HepG2 (cell line): ENCODE data around the gene AHCY. TPM values are rescaled to one million over a fixed set of nuclear protein-coding genes. Genes with fewer than 3 reads are reported as not detected.

ENCODE experiments used
- ATAC-seq: fragments of 200-7000 bp; cut with Tn5 transposase; 3 replicates; pipeline ENCODE4 v1.9.1; 2020; ENCODE audit warnings: mild to moderate bottlenecking, moderate library complexity
- BruUV-seq: library from RNA; stranded (reverse); fragments of 400-500 nt; replicated peaks from 2 replicates; lab custom pipeline; 2021; lab: Mats Ljungman, UMichigan
- CTCF ChIA-PET: fragments of 300-600 bp; formaldehyde crosslinking; extraction: SDS; loops from one replicate; lab custom pipeline; 2021; ENCODE audit warnings: low total read pairs, inconsistent platforms, low intra/inter-chr PET ratio; lab: Yijun Ruan, JAX
- POLR2A ChIA-PET: fragments of 350-600 bp; sonication (Branson Sonifier 250); formaldehyde crosslinking; loops from one replicate; lab custom pipeline; 2020; ENCODE audit warnings: antibody characterized with exemption, inconsistent platforms; lab: Yijun Ruan, JAX
- DNase-seq: peaks from one replicate; pipeline ENCODE4 v3.0.0-alpha.2; 2015; ENCODE audit warnings: low spot score
- FAIRE-seq: peaks from 3 replicates; lab custom pipeline; 2011; peaks lifted over from hg19 to GRCh38; lab: Jason Lieb, UNC
- H2AFZ ChIP-seq: one replicate; pipeline ENCODE4 v1.6.1; 2011; ENCODE audit warnings: low read length, inconsistent platforms
- H3K27ac ChIP-seq: fragments of 300-600 bp; 3 replicates; pipeline ENCODE4 v1.8.0; 2011; ENCODE audit warnings: mixed run types, mild to moderate bottlenecking, mixed read lengths, low read length, inconsistent platforms; ENCODE audit not compliant: insufficient read depth; ENCODE audit errors: extremely low read length
- H3K27me3 ChIP-seq, 2 experiments: fragments of 200-600 bp in 1 of 2; 2 replicates in 1 of 2; 3 replicates in 1 of 2; pipeline versions ENCODE4 v1.6.0 to v1.8.0; 2011; ENCODE audit warnings: low read length in 2 of 2, mild to moderate bottlenecking in 2 of 2, moderate library complexity in 2 of 2, inconsistent platforms in 1 of 2; ENCODE audit not compliant: insufficient read depth in 2 of 2, control insufficient read depth in 1 of 2
- H3K36me3 ChIP-seq, 2 experiments: fragments of 200-600 bp in 1 of 2; replicated peaks in 1 of 2; 2 replicates in 1 of 2; 3 replicates in 1 of 2; pipeline versions ENCODE4 v1.5.1 to v1.8.0; 2011; ENCODE audit warnings: low read length in 2 of 2, inconsistent platforms in 1 of 2; ENCODE audit not compliant: insufficient read depth in 2 of 2, control insufficient read depth in 1 of 2
- H3K4me1 ChIP-seq: 2 replicates; pipeline ENCODE4 v1.5.1; 2012; ENCODE audit warnings: low read length, inconsistent platforms; ENCODE audit not compliant: insufficient read depth
- H3K4me2 ChIP-seq: 2 replicates; pipeline ENCODE4 v1.6.0; 2011; ENCODE audit warnings: low read depth, low read length, inconsistent platforms
- H3K4me3 ChIP-seq, 3 experiments: fragments of 200-600 bp in 1 of 3; sonication (generic), shearing (Covaris generic) in 1 of 3; replicated peaks in 1 of 3; 2 replicates each; pipeline ENCODE4 v1.5.1; 2011 to 2016; ENCODE audit warnings: low read length in 3 of 3, inconsistent platforms in 2 of 3, low read depth in 2 of 3, mild to moderate bottlenecking in 2 of 3, control low read depth in 1 of 3, mixed read lengths in 1 of 3; ENCODE audit not compliant: insufficient read depth in 1 of 3
- H3K79me2 ChIP-seq: one replicate; pipeline ENCODE4 v1.6.1; 2011; ENCODE audit warnings: low read length, inconsistent platforms; ENCODE audit not compliant: insufficient read depth
- H3K9ac ChIP-seq: 2 replicates; pipeline ENCODE4 v1.6.0; 2011; ENCODE audit warnings: mild to moderate bottlenecking, low read depth, low read length, inconsistent platforms; ENCODE audit not compliant: insufficient read depth
- H3K9me3 ChIP-seq: 2 replicates; pipeline ENCODE4 v1.5.1; 2012; ENCODE audit warnings: mild to moderate bottlenecking, low read length
- H4K20me1 ChIP-seq: 2 replicates; pipeline ENCODE4 v1.6.0; 2011; ENCODE audit warnings: inconsistent platforms, mild to moderate bottlenecking, low read length, moderate library complexity; ENCODE audit not compliant: insufficient read depth
- GABPB1 ChIP-seq: IDR thresholded peaks from 2 replicates; pipeline ENCODE4 v1.6.1; 2016; ENCODE audit warnings: mild to moderate bottlenecking, missing genetic modification reagents, moderate library complexity, missing compliant biosample characterization
- RBFOX2 ChIP-seq: fragments of 200-400 bp; formaldehyde crosslinking; IDR thresholded peaks from 2 replicates; pipeline ENCODE4 v1.6.1; 2017; ENCODE audit warnings: low read depth, mild to moderate bottlenecking, low read length
- ZFP90 ChIP-seq: sonication (generic); formaldehyde crosslinking; IDR thresholded peaks from 2 replicates; pipeline ENCODE4 v1.8.0; 2022; ENCODE audit warnings: missing genetic modification reagents, mild to moderate bottlenecking, inconsistent platforms, borderline replicate concordance
- ZNF296 ChIP-seq: sonication (generic); formaldehyde crosslinking; conservative IDR thresholded peaks from 2 replicates; pipeline ENCODE4 v1.5.0; 2020; ENCODE audit warnings: mild to moderate bottlenecking, missing genetic modification reagents
- ZNF317 ChIP-seq: sonication (generic); formaldehyde crosslinking; IDR thresholded peaks from 2 replicates; pipeline ENCODE4 v1.5.0; 2020; ENCODE audit warnings: mild to moderate bottlenecking, missing genetic modification reagents
- ZNF326 ChIP-seq: sonication (generic); formaldehyde crosslinking; IDR thresholded peaks from 2 replicates; pipeline ENCODE4 v1.4.0; 2020; ENCODE audit warnings: missing genetic modification reagents, borderline replicate concordance
- ZNF607 ChIP-seq: sonication (generic); formaldehyde crosslinking; IDR thresholded peaks from 2 replicates; pipeline ENCODE4 v1.5.1; 2020; ENCODE audit warnings: missing genetic modification reagents, mild to moderate bottlenecking, borderline replicate concordance
- ZNF616 ChIP-seq: sonication (generic); formaldehyde crosslinking; IDR thresholded peaks from 2 replicates; pipeline ENCODE4 v1.5.0; 2020; ENCODE audit warnings: low read depth, mild to moderate bottlenecking, missing genetic modification reagents
- ZSCAN25 ChIP-seq: sonication (generic); formaldehyde crosslinking; IDR thresholded peaks from 2 replicates; pipeline ENCODE4 v1.8.0; 2022; ENCODE audit warnings: mild to moderate bottlenecking, missing genetic modification reagents
- WGBS: methylation state at CpG from one replicate; pipeline ENCODE4 v1.1.6; 2017; ENCODE audit warnings: low lambda C conversion rate; 5-methylcytosine and 5-hydroxymethylcytosine counted together
- in situ Hi-C: cut with HindIII; loops from 2 replicates; pipeline ENCODE4 v1.10.0; 2017; ENCODE audit warnings: low pct_unique_long_range_greater_than_20kb; ENCODE audit not compliant: extremely low pct_ligation_motif_present
- intact Hi-C: fragments of 100-400 bp; cut with micrococcal nuclease; formaldehyde crosslinking; loops from one replicate; pipeline ENCODE4 v1.10.0; 2022; ENCODE audit not compliant: unreplicated experiment
- polyA plus RNA-seq, 8 experiments: library from polyadenylated mRNA; depleted of rRNA in 3 of 8; stranded (reverse) in 7 of 8; unstranded in 1 of 8; fragments of >200 nt; fragmentation: Illumina TruSeq in 4 of 8; extraction: Trizol in 4 of 8; gene quantifications; 2 replicates each; pipeline versions ENCODE4 v1.2.1 to v1.2.3, GENCODE V29; 2011 to 2016; ENCODE audit warnings: low read depth in 4 of 8, missing spikeins in 1 of 8, mixed read lengths in 1 of 8; ENCODE audit not compliant: insufficient read depth in 1 of 8
- total RNA-seq, 5 experiments: library from RNA; depleted of rRNA; stranded (reverse); fragments of >200 nt; fragmentation: Illumina TruSeq; extraction: Trizol; gene quantifications; 2 replicates each; pipeline ENCODE4 v1.2.3, GENCODE V29; 2016; ENCODE audit warnings: low read depth in 1 of 5
- TF ChIP-seq, protein P1 (sequence below): sonication (generic); formaldehyde crosslinking; IDR thresholded peaks from 2 replicates; pipeline ENCODE4 v1.8.1; 2023; ENCODE audit warnings: mild to moderate bottlenecking, missing genetic modification reagents
- TF ChIP-seq, protein P2 (sequence below): sonication (generic); formaldehyde crosslinking; conservative IDR thresholded peaks from 2 replicates; pipeline ENCODE4 v1.4.0; 2020; ENCODE audit warnings: missing genetic modification reagents
- TF ChIP-seq, protein P3 (sequence below): sonication (generic); formaldehyde crosslinking; IDR thresholded peaks from 2 replicates; pipeline ENCODE4 v1.4.0; 2020; ENCODE audit warnings: missing genetic modification reagents
- TF ChIP-seq, protein P4 (sequence below): sonication (generic); formaldehyde crosslinking; IDR thresholded peaks from 2 replicates; pipeline ENCODE4 v1.5.0; 2020; ENCODE audit warnings: mild to moderate bottlenecking, missing genetic modification reagents

The AHCY gene
- total and polyA plus RNA-seq, 2 of the 13 experiments (the other 11 are each of a cell fraction or from before 2014, with no cell fraction given): 407 to 419 TPM

DNA sequence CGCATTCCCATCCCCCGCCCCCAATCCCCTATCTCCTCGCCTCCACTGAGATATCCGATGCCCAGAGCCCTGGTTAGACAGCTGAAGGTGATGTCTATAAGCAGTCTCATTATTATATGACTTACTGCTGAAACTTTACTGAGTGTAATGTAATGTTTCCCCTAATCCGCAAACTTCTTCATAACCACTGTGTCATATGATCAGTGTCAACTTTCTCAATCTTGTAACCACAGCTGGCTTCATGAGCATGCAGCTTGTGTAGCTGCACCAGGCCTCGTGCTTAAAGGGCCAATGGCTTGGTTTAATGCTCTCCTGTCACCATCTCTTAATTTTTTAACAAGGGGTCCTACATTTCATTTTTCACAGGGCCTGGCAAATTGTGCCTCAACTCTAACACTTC, 53.9 kb downstream of the AHCY start:
- CTCF ChIA-PET: no interaction called here
- TF ChIP-seq ZNF326 (CRISPR knock-in tag) (no peak), ZNF296 (no peak), ZSCAN25 (CRISPR knock-in tag) (no peak), ZFP90 (CRISPR knock-in tag) (no peak), ZNF317 (CRISPR knock-in tag) (no peak), GABPB1 (CRISPR knock-in tag) (no peak), RBFOX2 (no peak), ZNF607 (no peak), ZNF616 (CRISPR knock-in tag) (no peak)
- TF ChIP-seq, protein P1, sequence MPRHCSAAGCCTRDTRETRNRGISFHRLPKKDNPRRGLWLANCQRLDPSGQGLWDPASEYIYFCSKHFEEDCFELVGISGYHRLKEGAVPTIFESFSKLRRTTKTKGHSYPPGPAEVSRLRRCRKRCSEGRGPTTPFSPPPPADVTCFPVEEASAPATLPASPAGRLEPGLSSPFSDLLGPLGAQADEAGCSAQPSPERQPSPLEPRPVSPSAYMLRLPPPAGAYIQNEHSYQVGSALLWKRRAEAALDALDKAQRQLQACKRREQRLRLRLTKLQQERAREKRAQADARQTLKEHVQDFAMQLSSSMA (CRISPR knock-in tag): no peak
- TF ChIP-seq, protein P2, sequence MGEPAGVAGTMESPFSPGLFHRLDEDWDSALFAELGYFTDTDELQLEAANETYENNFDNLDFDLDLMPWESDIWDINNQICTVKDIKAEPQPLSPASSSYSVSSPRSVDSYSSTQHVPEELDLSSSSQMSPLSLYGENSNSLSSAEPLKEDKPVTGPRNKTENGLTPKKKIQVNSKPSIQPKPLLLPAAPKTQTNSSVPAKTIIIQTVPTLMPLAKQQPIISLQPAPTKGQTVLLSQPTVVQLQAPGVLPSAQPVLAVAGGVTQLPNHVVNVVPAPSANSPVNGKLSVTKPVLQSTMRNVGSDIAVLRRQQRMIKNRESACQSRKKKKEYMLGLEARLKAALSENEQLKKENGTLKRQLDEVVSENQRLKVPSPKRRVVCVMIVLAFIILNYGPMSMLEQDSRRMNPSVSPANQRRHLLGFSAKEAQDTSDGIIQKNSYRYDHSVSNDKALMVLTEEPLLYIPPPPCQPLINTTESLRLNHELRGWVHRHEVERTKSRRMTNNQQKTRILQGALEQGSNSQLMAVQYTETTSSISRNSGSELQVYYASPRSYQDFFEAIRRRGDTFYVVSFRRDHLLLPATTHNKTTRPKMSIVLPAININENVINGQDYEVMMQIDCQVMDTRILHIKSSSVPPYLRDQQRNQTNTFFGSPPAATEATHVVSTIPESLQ (CRISPR knock-in tag): no peak
- TF ChIP-seq, protein P3, sequence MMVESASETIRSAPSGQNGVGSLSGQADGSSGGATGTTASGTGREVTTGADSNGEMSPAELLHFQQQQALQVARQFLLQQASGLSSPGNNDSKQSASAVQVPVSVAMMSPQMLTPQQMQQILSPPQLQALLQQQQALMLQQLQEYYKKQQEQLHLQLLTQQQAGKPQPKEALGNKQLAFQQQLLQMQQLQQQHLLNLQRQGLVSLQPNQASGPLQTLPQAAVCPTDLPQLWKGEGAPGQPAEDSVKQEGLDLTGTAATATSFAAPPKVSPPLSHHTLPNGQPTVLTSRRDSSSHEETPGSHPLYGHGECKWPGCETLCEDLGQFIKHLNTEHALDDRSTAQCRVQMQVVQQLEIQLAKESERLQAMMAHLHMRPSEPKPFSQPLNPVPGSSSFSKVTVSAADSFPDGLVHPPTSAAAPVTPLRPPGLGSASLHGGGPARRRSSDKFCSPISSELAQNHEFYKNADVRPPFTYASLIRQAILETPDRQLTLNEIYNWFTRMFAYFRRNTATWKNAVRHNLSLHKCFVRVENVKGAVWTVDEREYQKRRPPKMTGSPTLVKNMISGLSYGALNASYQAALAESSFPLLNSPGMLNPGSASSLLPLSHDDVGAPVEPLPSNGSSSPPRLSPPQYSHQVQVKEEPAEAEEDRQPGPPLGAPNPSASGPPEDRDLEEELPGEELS (CRISPR knock-in tag): no peak
- TF ChIP-seq, protein P4, sequence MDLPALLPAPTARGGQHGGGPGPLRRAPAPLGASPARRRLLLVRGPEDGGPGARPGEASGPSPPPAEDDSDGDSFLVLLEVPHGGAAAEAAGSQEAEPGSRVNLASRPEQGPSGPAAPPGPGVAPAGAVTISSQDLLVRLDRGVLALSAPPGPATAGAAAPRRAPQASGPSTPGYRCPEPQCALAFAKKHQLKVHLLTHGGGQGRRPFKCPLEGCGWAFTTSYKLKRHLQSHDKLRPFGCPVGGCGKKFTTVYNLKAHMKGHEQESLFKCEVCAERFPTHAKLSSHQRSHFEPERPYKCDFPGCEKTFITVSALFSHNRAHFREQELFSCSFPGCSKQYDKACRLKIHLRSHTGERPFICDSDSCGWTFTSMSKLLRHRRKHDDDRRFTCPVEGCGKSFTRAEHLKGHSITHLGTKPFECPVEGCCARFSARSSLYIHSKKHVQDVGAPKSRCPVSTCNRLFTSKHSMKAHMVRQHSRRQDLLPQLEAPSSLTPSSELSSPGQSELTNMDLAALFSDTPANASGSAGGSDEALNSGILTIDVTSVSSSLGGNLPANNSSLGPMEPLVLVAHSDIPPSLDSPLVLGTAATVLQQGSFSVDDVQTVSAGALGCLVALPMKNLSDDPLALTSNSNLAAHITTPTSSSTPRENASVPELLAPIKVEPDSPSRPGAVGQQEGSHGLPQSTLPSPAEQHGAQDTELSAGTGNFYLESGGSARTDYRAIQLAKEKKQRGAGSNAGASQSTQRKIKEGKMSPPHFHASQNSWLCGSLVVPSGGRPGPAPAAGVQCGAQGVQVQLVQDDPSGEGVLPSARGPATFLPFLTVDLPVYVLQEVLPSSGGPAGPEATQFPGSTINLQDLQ: no peak

More for the DNA sequence above, 53.9 kb downstream of the AHCY start:
- Histone ChIP-seq H3K36me3 (no peaks in the 10 kb centered on the region), H3K4me2 (no peak overlapping the region), H3K27me3 (no peaks in the 10 kb centered on the region), H3K9me3 (no peaks in the 10 kb centered on the region), H3K9ac (no peak overlapping the region), H3K79me2 (no peaks in the 10 kb centered on the region), H3K4me1 (peaks cover 3% of the 10 kb centered on the region), H4K20me1 (no peaks in the 10 kb centered on the region), H3K4me3 (no peak overlapping the region), H3K27ac (no peak overlapping the region), H2AFZ (no peak overlapping the region)
- ATAC-seq (no peak; the same call in 2 of the 3 replicates), FAIRE-seq (no peak), DNase-seq (no peak)
- intact Hi-C loops: no loop called here
- POLR2A ChIA-PET: no interaction called here
- no TSS peak for BruUV-seq
- in situ Hi-C loops: no loop called here
- WGBS: 67% methylated on average over 6 of the region's 6 CpGs
